Ectodermal cell (in vitro differentiated cells): ENCODE results near the gene EMCN.
"Not testable (repeated sequence)": the region's sequence is repeated elsewhere in the genome, so short reads cannot be mapped to it uniquely, and the experiment has no call there.

Source experiments
- H3K27ac ChIP-seq: 2 replicates; pipeline ENCODE4 v1.7.0; 2013; ENCODE audit warnings: mild to moderate bottlenecking, low read depth, low read length; ENCODE audit not compliant: insufficient read depth, poor library complexity, severe bottlenecking
- H3K27me3 ChIP-seq: 2 replicates; pipeline ENCODE4 v1.7.0; 2013; ENCODE audit warnings: mild to moderate bottlenecking, low read length; ENCODE audit not compliant: insufficient read depth, control insufficient read depth, poor library complexity, severe bottlenecking
- H3K36me3 ChIP-seq: one replicate; pipeline ENCODE4 v1.7.0; 2013; ENCODE audit warnings: low read length; ENCODE audit not compliant: control insufficient read depth, insufficient read depth
- H3K4me1 ChIP-seq: one replicate; pipeline ENCODE4 v1.7.0; 2013; ENCODE audit warnings: low read length; ENCODE audit not compliant: control insufficient read depth, insufficient read depth
- H3K4me3 ChIP-seq: 2 replicates; pipeline ENCODE4 v1.7.0; 2013; ENCODE audit warnings: low read depth, low read length, control low read depth; ENCODE audit not compliant: insufficient read depth
- H3K9me3 ChIP-seq: 2 replicates; pipeline ENCODE4 v1.7.0; 2013; ENCODE audit warnings: mild to moderate bottlenecking, low read length, moderate library complexity; ENCODE audit not compliant: control insufficient read depth
- WGBS, 2 experiments: methylation state at CpG; one replicate each; pipeline ENCODE4 v1.1.7; 2013; ENCODE audit warnings: missing lambda C conversion rate in 2 of 2; 5-methylcytosine and 5-hydroxymethylcytosine counted together

The EMCN gene

DNA sequence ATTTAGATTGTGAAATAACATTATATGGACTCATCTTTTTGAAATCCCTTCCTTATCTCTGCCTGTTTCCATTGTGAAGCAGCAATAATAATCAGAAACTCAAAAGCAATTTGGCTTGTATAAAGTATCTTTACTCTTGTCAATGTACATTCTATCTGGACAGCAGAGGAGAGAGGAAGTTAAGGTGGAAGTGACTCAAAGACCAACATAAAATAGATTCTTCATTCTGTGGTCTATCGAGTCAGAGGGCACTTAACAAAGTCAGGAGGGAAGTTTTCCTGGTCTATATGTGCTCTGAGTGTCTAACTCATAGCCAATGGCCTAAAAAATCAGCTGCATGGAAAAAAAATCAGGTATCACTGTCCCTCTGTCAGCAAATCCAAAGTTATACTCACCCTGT, 155.5 kb downstream of the EMCN start:
- no peaks in the 10 kb centered on the region for H3K9me3 ChIP-seq
- H3K27ac ChIP-seq = no peak overlapping the region
- no peak overlapping the region for H3K4me3 ChIP-seq
- H3K27me3 ChIP-seq = no peaks in the 10 kb centered on the region
- no peaks in the 10 kb centered on the region for H3K4me1 ChIP-seq
- 75 to 90% methylated on average over 1 of the region's 1 CpG for WGBS, 2 experiments
- H3K36me3 ChIP-seq = no peaks in the 10 kb centered on the region

DNA sequence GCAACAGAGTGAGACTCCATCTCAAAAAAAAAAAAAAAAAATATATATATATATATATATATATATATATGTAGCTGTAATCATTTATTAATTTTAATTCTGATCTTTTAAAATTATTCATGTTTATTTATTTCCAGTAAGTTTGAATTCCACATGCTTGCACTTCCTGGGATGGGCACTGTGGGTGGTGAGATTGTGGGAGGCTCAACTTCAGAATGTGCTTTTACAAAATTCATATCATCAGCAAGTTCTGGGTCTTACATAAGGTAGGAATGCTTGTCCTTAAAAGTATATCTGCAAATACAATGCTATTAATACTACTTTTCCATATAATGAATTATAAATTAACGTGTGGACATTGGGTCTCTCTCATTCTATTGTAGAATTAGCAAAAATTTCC, 156.5 kb downstream of the EMCN start:
- WGBS, 2 experiments = no CpG with 5 or more reads among the region's 1 CpG

DNA sequence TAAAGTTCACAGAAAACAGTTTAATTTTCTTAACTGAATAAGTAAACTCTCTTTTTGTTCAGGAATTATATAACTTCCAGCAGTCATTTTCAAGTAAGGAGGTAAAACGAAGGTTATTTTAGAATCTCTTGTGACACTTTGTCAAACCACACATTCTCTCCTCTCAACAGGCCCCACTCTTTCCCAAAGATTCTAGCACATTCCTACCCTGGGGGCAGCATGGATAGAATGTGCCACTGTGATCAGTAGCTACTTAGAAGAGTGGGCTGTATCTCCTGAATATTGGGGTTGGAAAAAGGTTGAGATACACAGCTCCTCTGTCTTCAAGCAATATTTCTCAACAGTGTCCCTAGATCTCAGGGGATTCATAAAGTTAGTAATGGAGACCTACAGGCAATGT, 157.6 kb downstream of the EMCN start:
- Histone ChIP-seq H3K4me3 (no peak overlapping the region), H3K27me3 (no peaks in the 10 kb centered on the region), H3K4me1 (no peaks in the 10 kb centered on the region), H3K27ac (no peak overlapping the region), H3K9me3 (no peaks in the 10 kb centered on the region), H3K36me3 (no peaks in the 10 kb centered on the region)
- WGBS, 2 experiments = 94% methylated on average over 1 of the region's 1 CpG; no CpG with 5 or more reads in 1 of the 2 experiments

More for the DNA sequence above, 156.5 kb downstream of the EMCN start:
- Histone ChIP-seq H3K36me3 (no peaks in the 10 kb centered on the region), H3K4me3 (no peak overlapping the region), H3K4me1 (no peaks in the 10 kb centered on the region), H3K27me3 (no peaks in the 10 kb centered on the region), H3K9me3 (no peaks in the 10 kb centered on the region), H3K27ac (no peak overlapping the region)

DNA sequence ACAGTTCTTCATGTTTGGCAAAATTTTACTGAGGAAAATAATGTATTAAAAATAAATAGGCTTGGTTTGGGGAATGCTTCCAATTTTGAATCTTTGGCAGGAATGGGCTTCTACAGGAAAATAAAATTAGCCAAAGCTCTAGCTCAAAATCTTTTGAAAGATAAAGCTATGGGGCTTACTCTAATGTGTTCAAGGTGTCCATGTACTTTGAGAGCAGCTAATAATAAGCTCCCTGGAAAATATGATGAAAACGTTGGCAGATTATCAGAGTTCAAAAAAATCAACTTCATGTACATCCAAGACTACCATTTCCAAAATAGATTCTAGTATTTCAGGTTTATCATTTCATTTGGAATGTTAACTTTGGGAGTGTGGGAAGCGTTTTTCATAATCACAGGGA, 158.4 kb downstream of the EMCN start:
- H3K27me3 ChIP-seq = no peaks in the 10 kb centered on the region
- 85% methylated on average over 2 of the region's 2 CpGs; no CpG with 5 or more reads in 1 of the 2 experiments for WGBS, 2 experiments
- H3K4me3 ChIP-seq = no peak overlapping the region
- no peak overlapping the region for H3K27ac ChIP-seq
- no peaks in the 10 kb centered on the region for H3K36me3 ChIP-seq
- no peaks in the 10 kb centered on the region for H3K4me1 ChIP-seq
- no peaks in the 10 kb centered on the region for H3K9me3 ChIP-seq

DNA sequence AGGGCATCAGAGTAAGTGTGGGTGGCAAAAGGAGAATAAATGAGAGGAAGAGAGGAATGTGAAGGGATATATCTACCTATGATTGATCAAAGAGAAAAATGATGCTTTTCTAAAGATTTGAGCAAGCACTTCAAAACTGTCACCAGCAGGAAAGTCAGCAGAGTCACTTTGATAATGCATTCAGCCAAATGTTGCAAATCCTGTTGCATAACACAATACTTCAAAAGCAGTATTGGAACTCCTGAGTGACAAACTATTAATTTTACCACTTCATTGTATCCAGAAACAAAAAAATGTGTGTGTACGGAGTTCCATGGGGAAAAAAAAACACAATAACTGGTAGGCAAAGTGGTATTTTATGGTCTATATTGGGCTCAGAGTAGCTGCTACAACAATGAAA, 160.3 kb downstream of the EMCN start:
- Histone ChIP-seq H3K27me3 (no peaks in the 10 kb centered on the region), H3K4me3 (no peak overlapping the region), H3K9me3 (no peaks in the 10 kb centered on the region), H3K27ac (no peak overlapping the region), H3K4me1 (no peaks in the 10 kb centered on the region), H3K36me3 (no peaks in the 10 kb centered on the region)
- 82 to 96% methylated on average over 1 of the region's 1 CpG for WGBS, 2 experiments

DNA sequence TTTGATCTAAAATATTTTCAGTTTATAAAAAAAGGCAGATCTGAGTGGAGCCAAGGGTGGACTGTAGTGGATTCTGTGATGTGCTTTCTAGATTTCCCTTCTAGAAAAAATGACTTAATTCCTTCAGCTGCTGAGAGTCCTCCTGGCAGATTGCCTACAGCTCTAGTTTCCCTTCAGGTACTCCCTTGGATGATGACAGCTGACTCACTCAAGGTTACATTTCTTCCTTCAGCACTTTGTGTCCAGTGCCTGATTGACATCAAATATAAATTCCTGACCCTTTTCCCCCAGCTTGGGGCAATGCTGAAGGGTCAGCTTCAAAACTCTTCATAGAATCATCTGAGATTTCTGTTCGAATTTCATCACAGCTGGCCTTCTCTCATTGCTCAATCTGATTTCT, 161.7 kb downstream of the EMCN start:
- no peaks in the 10 kb centered on the region for H3K36me3 ChIP-seq
- H3K27me3 ChIP-seq = no peaks in the 10 kb centered on the region
- 82 to 93% methylated on average over 1 of the region's 1 CpG for WGBS, 2 experiments
- no peaks in the 10 kb centered on the region for H3K9me3 ChIP-seq
- H3K4me1 ChIP-seq = no peaks in the 10 kb centered on the region
- no peak overlapping the region for H3K4me3 ChIP-seq
- H3K27ac ChIP-seq = no peak overlapping the region

DNA sequence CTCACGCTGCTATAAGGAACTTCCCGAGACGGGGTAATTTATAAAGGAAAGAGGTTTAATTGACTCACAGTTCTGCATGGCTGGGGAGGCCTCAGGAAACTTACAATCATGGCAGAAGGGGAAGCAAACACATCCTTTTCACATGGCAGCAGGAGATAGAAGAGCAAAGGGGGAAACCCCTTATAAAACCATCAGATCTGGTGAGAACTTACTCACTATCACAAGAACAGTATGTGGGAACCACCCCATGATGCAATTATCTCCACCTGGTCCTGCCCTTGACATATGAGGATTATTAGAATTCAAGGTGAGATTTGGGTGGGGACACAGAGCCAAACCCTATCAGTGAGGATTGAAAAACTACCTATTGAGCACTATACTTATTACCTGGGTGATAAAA, 165.5 kb downstream of the EMCN start:
- H3K36me3 ChIP-seq, H3K27ac ChIP-seq, H3K4me3 ChIP-seq, H3K9me3 ChIP-seq, H3K27me3 ChIP-seq, H3K4me1 ChIP-seq: not testable (repeated sequence)
- 94 to 95% methylated on average over 3 of the region's 3 CpGs for WGBS, 2 experiments

DNA sequence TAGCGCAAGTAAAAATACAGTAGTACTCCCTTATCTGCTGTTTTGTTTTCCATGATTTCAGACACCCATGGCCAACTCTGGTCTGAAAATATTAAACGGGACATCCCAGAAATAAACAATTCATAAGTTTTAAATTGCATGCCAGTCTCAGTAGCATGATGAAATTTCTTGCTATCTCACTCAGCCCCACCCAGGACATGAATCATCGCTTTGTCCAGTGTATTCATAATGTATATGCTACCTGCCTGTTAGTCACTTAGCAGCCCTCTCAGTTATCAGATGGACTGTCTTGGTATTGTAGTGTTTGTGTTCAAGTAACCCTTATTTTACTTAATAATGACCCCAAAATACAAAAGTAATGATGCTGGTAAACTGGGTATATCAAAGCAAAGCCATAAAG, 169.3 kb downstream of the EMCN start:
- Histone ChIP-seq H3K27ac (no peak overlapping the region), H3K36me3 (no peaks in the 10 kb centered on the region), H3K9me3 (no peaks in the 10 kb centered on the region), H3K4me3 (no peak overlapping the region), H3K27me3 (no peaks in the 10 kb centered on the region), H3K4me1 (no peaks in the 10 kb centered on the region)
- 92 to 94% methylated on average over 3 of the region's 3 CpGs for WGBS, 2 experiments

DNA sequence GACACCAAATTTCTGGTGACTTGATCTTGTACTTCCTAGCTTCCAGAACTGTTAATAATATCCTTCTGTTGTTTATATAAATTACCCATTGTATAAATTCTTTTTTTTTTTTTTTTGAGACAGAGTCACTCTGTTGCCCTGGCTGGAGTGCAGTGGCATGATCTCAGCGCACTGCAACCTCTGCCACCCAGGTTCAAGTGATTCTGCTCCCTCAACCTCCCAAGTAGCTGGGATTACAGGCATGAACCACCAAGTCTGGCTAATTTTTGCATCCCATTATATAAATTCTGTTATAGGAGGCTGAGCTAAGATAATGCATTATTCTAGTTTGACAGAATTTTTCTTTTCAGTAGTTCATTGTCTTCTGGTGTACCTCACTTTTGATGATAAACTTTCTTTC, 170.6 kb downstream of the EMCN start:
- Histone ChIP-seq H3K27ac (no peak overlapping the region), H3K27me3 (no peaks in the 10 kb centered on the region), H3K9me3 (no peaks in the 10 kb centered on the region), H3K4me1 (no peaks in the 10 kb centered on the region), H3K4me3 (no peak overlapping the region), H3K36me3 (no peaks in the 10 kb centered on the region)
- WGBS, 2 experiments = 100% methylated on average over 1 of the region's 1 CpG

DNA sequence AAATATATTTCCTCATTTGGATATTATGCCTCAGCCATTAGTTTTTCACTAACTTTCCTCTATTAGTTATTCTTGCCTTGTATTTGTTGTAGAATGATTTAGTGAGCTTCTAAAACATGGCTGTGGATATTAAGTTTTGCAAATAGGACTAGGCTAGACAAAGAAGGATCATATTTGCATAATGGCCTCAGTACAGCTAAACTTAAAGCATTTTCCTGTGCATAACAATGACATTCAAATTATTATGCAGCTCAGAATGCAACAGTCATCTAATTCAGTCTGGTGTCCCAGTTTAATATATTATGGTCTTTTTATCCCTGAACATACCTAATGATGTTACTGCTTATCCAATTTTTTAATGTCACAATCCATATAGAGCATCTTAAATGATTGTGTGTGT, 172.2 kb downstream of the EMCN start:
- H3K36me3 ChIP-seq = no peaks in the 10 kb centered on the region
- H3K4me3 ChIP-seq = no peak overlapping the region
- no peak overlapping the region for H3K27ac ChIP-seq
- H3K4me1 ChIP-seq = no peaks in the 10 kb centered on the region
- H3K9me3 ChIP-seq = no peaks in the 10 kb centered on the region
- H3K27me3 ChIP-seq = no peaks in the 10 kb centered on the region
